Fibroblast of pulmonary artery (primary cell): ENCODE measurements around the gene DAZ3.
"Not testable (repeated sequence)": the region's sequence is repeated elsewhere in the genome, so short reads cannot be mapped to it uniquely, and the experiment has no call there.

Experiments
- DNase-seq: peaks from one replicate; pipeline ENCODE4 v3.0.0-alpha.2; 2010; ENCODE audit warnings: low read depth
- H3K4me3 ChIP-seq: replicated peaks from 2 replicates; pipeline ENCODE4 v1.5.1; 2011; ENCODE audit warnings: low read depth, mild to moderate bottlenecking, control low read depth, low read length, moderate library complexity

The DAZ3 gene

GRCh38 chrY:24813293-24813692 is at the start of gene DAZ3:
Gene DAZ3 (minus strand): TSS chrY:24813393. CDS start chrY:24813185, 208 bp downstream.
- not testable (repeated sequence) for H3K4me3 ChIP-seq, DNase-seq

- not testable (repeated sequence) for H3K4me3 ChIP-seq, DNase-seq
These were observed 20.4 kb upstream of the DAZ3 start, which contains the start of gene DAZ4 for GRCh38 chrY:24833619-24834018. Gene DAZ4 (plus strand): TSS chrY:24833919. CDS start chrY:24834127, 208 bp downstream.

GRCh38 chrY:24825069-24825468 is 11.9 kb upstream of the DAZ3 start:
- not testable (repeated sequence) for DNase-seq, H3K4me3 ChIP-seq

GRCh38 chrY:24824184-24824879 is 11.1 kb upstream of the DAZ3 start:
- DNase-seq, H3K4me3 ChIP-seq: not testable (repeated sequence)

GRCh38 chrY:24821836-24822235 is 8.6 kb upstream of the DAZ3 start:
- not testable (repeated sequence) for H3K4me3 ChIP-seq, DNase-seq
